Heart left ventricle (tissue), 16 donors: Measurements from ENCODE around the gene SPOCK1. TPM values are rescaled to one million over a fixed set of nuclear protein-coding genes. Genes with fewer than 3 reads are reported as not detected.

ENCODE experiments used
- ATAC-seq, 4 donors: fragments of 200-7000 bp; cut with Tn5 transposase; one replicate each; pipeline ENCODE4 v1.9.1; 2020 to 2022; ENCODE audit warnings: moderate library complexity in 4 of 4, mild to moderate bottlenecking in 3 of 4, moderate number of reproducible peaks in 1 of 4
- DNase-seq, 5 donors: peaks; one replicate each; pipeline ENCODE4 v3.0.0-alpha.2; 2020
- H3K27ac ChIP-seq, 12 donors: fragments of 200-600 bp; sonication (generic) in 4 of 12; one replicate each; pipeline versions ENCODE4 v1.5.0 to v1.8.0; 2016 to 2022; ENCODE audit warnings: mild to moderate bottlenecking in 2 of 12
- H3K27me3 ChIP-seq, 9 donors: fragments of 200-600 bp; sonication (generic) in 2 of 9; one replicate each; pipeline versions ENCODE4 v1.5.1 to v1.8.0; 2016 to 2022; ENCODE audit warnings: mild to moderate bottlenecking in 3 of 9
- H3K36me3 ChIP-seq, 9 donors: fragments of 200-600 bp; sonication (generic) in 2 of 9; one replicate each; pipeline versions ENCODE4 v1.5.0 to v1.8.0; 2018 to 2022; ENCODE audit warnings: mild to moderate bottlenecking in 2 of 9
- H3K4me1 ChIP-seq, 12 donors: fragments of 200-600 bp; sonication (generic) in 4 of 12; one replicate each; pipeline versions ENCODE4 v1.5.0 to v1.8.0; 2016 to 2022; ENCODE audit warnings: mild to moderate bottlenecking in 3 of 12
- H3K4me3 ChIP-seq, 12 donors: fragments of 200-600 bp; sonication (generic) in 4 of 12; one replicate each; pipeline versions ENCODE4 v1.5.0 to v1.8.0; 2017 to 2022; ENCODE audit warnings: mild to moderate bottlenecking in 9 of 12, moderate library complexity in 4 of 12
- H3K9me3 ChIP-seq, 12 donors: fragments of 200-600 bp; sonication (generic) in 4 of 12; one replicate each; pipeline versions ENCODE4 v1.5.0 to v1.8.0; 2016 to 2022; ENCODE audit warnings: mild to moderate bottlenecking in 1 of 12
- POLR2A ChIP-seq, 2 donors: fragments of 450-650 bp; IDR thresholded peaks; one replicate each; pipeline ENCODE4 v1.6.1; 2017; ENCODE audit warnings: antibody characterized with exemption in 2 of 2, mild to moderate bottlenecking in 2 of 2, moderate library complexity in 2 of 2
- WGBS, 4 donors: extraction: QIAGEN DNeasy Blood & Tissue Kit in 2 of 4; methylation state at CpG; one replicate each; pipeline versions ENCODE4 v1.1.5 to v1.1.7; 2013 to 2018; 5-methylcytosine and 5-hydroxymethylcytosine counted together
- intact Hi-C, 10 donors: fragments of 100-400 bp; cut with DNase I; formaldehyde crosslinking; loops; one replicate each; pipeline versions ENCODE4 v1.11.1 to v1.14.2; 2022
- polyA plus RNA-seq, 2 donors: library from polyadenylated mRNA; stranded (reverse); fragments of 200-250 nt; gene quantifications; one replicate each; pipeline ENCODE4 v1.2.3, GENCODE V29; 2013
- total RNA-seq, 9 donors: library from RNA; depleted of rRNA in 2 of 9; stranded (reverse); fragments of >200 nt in 2 of 9; fragmentation: NEBNext Ultra II Directional in 3 of 9; extraction: Animal tissue kit (Norgen Biotek cat#: 25700) in 3 of 9; gene quantifications; one replicate each; pipeline versions ENCODE4 v1.1.0 to v1.2.4, GENCODE V29; 2016 to 2023
- TF ChIP-seq, protein P1 (sequence below), 12 donors: fragments of 200-600 bp; sonication (generic) in 4 of 12; IDR thresholded peaks; one replicate each; pipeline versions ENCODE4 v1.5.0 to v1.8.0; 2018 to 2022; ENCODE audit warnings: antibody characterized with exemption in 12 of 12, mild to moderate bottlenecking in 5 of 12
- donor health status: ischemic (EF 13 %, LVEDD 7.1; RV severe dilation, severe dysfunction).
- donor health status: healthy with polysubstance abuse.
- donor health status: DM: no; HTN: yes; CAD: no.
- donor health status: DM: no; HTN: no; CAD: no.
- donor health status: ischemic (EF 25% LVEDD 6.9; RV normal size, moderate dysfunction).
- donor health status: ischemic (EF 25% LVEDD 5.7; RV mildly dilated, moderate dysfunction).
- donor health status: healthy.
- donor health status: DM: yes; HTN: yes; CAD: no.
- donor health status: ischemic (EF 35%, LVEDD 5.7; RV mildly dilated, moderate dysfunction).
- donor health status: nonischemic (EF 11% LVEDD 7.7; RV severe dilation, severe dysfunction).
- donor health status: DM: yes; HTN: yes; CAD: no.
- donor health status: PGD.
- donor health status: ischemic (EF 29% LVEDD 5.4; RV normal size, mild dysfunction).
- donor health status: nonischemic (EF 23%, LVEDD 6.1; RV moderate dilation, normal function).

The SPOCK1 gene
- total and polyA plus RNA-seq, 11 donors, result 7.8 to 51.2 (median 19.9) TPM

DNA sequence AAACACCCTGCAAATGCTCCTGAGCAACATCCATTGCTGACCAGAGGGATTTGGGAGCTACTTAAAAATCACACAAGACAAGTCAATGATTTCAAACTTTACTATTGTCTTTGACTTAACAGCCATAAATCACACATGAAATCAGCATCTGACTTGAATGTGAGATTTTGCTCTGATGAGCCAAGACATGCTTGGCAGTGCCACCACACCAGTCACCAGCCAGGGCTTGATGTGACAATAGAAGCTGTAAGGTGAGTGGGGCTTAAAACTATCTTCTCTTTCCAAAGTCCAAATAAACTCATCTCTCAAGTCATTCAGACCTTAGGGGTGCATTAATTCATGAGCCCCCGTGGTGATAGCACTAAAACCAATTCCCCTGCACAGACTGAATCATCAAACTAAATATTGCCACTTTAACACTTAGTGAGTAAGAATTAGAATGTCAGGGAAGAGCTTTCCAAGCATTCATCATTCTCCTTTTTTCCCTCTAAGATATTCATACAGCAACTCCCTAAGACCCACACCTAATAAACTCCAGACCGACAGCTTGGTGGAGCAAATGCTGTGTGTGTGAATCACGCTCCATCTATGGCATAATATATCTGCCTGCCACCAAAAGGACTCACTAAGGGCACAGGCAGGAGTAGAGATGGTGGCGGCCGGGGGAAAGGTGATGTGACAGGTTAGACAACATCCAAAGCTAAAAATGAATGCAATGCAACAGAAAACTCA lies 119.4 kb downstream of the SPOCK1 start:
- WGBS, 4 donors, result 84 to 90% (median 86%) methylated on average over 5 of the region's 5 CpGs
- no peaks in the 10 kb centered on the region for H3K36me3 ChIP-seq
- intact Hi-C loops, result no loop called here
- DNase-seq, result no peak
- peaks cover 0 to 9% (median 0%) of the 10 kb centered on the region in 12 donors for H3K9me3 ChIP-seq
- no peaks in the 10 kb centered on the region for H3K27me3 ChIP-seq
- no peak overlapping the region for H3K27ac ChIP-seq
- no peak for ATAC-seq
- no peak overlapping the region for H3K4me3 ChIP-seq
- TF ChIP-seq, protein P1, sequence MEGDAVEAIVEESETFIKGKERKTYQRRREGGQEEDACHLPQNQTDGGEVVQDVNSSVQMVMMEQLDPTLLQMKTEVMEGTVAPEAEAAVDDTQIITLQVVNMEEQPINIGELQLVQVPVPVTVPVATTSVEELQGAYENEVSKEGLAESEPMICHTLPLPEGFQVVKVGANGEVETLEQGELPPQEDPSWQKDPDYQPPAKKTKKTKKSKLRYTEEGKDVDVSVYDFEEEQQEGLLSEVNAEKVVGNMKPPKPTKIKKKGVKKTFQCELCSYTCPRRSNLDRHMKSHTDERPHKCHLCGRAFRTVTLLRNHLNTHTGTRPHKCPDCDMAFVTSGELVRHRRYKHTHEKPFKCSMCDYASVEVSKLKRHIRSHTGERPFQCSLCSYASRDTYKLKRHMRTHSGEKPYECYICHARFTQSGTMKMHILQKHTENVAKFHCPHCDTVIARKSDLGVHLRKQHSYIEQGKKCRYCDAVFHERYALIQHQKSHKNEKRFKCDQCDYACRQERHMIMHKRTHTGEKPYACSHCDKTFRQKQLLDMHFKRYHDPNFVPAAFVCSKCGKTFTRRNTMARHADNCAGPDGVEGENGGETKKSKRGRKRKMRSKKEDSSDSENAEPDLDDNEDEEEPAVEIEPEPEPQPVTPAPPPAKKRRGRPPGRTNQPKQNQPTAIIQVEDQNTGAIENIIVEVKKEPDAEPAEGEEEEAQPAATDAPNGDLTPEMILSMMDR (IDR thresholded peaks at IDR 0.05), result no peak
- TF ChIP-seq POLR2A (IDR thresholded peaks at IDR 0.05), result no peak
- peaks cover 0 to 8% (median 0%) of the 10 kb centered on the region in 12 donors for H3K4me1 ChIP-seq

DNA sequence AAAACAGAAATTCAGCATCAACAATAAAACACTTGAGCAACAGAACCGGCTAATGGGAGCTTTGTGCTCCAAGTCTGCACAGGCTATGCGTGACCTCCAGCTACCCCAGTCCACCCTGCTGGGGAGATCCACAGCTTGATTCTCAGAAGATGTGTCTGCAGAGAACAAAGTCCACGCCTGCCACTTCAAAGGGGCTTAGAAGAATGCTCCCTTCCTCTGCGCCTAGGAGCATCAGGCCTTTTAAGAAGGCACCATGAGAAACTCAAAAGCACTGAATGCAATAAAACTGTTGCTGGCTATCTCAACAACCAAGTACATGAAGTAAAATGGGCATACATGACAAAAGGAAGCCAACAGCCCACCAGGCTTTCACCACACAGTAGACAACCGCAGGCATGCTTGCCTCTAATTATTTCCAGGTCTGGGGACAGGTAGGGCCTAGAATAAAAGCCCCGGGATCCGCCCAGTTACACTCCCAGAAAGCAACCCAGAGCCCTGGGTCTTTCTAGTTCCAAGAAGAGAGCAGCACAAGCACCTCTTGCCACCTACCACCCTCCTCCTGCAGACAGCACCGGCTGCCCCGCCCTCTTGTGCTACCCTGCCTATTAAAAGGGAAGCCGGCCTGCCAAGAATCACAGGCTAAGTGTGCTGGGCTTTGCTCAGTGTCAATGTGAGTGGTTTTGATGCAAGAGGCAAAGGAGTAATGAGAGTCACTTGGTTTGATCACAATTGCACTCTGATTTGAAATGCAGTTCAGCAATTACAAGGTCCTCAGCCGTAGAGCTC lies 123.2 kb downstream of the SPOCK1 start:
- intact Hi-C loops, result no loop called here
- H3K27ac ChIP-seq, result no peak overlapping the region
- no peaks in the 10 kb centered on the region for H3K36me3 ChIP-seq
- 57 to 62% (median 61%) methylated on average over 11 of the region's 11 CpGs for WGBS, 4 donors
- ATAC-seq (peak; percentile 82 to 98 (median 96)), DNase-seq (peak in 4 of 5 donors; percentile 41 to 79 (median 53))
- TF ChIP-seq, protein P1 (IDR thresholded peaks at IDR 0.05), result no peak
- no peak for TF ChIP-seq POLR2A (IDR thresholded peaks at IDR 0.05)
- H3K4me1 ChIP-seq, result peaks cover 0 to 8% (median 0%) of the 10 kb centered on the region in 12 donors
- no peaks in the 10 kb centered on the region for H3K27me3 ChIP-seq
- no peak overlapping the region for H3K4me3 ChIP-seq
- no peaks in the 10 kb centered on the region for H3K9me3 ChIP-seq

DNA sequence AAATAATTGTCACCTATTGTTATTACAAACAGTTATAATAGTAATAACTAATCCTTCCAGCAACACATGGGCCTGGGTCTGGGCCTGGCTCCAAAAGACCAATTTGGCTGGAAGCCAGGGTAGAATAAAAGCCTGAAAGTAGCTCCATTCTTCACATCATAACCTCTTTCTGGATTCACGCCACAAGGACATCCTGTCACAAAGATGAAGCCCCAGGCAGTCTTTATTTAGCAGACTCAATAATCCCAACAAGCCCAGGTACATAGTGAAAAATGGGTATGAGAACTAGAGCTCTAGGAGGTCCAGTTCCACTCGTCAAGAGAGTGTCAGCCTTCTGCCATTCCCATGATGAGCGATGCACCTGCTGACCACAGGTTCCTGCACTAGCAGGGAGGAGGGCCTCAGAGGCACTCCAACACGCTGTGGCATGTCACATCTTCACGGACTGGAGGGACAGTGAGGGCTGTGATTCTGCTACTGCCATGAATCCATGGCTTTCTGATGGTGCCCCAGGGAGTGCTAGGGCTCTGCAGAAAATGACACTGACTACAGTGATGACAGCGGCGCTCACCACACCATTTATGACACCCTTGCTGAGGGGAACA lies 124.9 kb downstream of the SPOCK1 start:
- Histone ChIP-seq H3K27ac (no peak overlapping the region), H3K4me3 (no peak overlapping the region), H3K27me3 (no peaks in the 10 kb centered on the region), H3K9me3 (no peaks in the 10 kb centered on the region), H3K4me1 (peaks cover 0 to 8% (median 0%) of the 10 kb centered on the region in 12 donors), H3K36me3 (no peaks in the 10 kb centered on the region)
- no peak for ATAC-seq
- WGBS, 4 donors, result 49 to 76% (median 64%) methylated on average over 7 of the region's 7 CpGs
- TF ChIP-seq POLR2A (IDR thresholded peaks at IDR 0.05), result no peak
- TF ChIP-seq, protein P1 (IDR thresholded peaks at IDR 0.05), result no peak
- no peak for DNase-seq
- intact Hi-C loops, result no loop called here

DNA sequence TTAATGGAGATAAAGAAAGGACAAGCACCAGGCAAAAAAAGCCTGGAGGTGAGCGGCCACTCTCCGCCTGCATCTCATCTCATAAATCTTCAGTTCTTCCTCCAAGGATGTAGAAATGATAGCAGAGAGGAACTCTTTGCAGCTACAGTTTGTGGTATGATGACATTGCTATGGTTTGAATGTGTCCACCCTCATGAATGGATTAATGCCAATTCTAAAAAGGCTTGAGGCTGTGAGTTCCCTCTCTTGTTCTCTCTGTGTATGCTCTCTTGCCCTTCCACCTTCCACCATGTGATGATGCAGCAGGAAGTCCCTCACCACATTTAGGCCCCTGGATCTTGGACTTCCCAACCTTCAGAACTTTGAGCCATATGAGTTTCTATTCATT lies 126.4 kb downstream of the SPOCK1 start:
- Histone ChIP-seq H3K4me1 (peaks cover 0 to 8% (median 0%) of the 10 kb centered on the region in 12 donors), H3K27ac (no peak overlapping the region), H3K9me3 (no peaks in the 10 kb centered on the region), H3K4me3 (no peak overlapping the region), H3K36me3 (no peaks in the 10 kb centered on the region), H3K27me3 (peaks cover 0 to 3% (median 0%) of the 10 kb centered on the region in 9 donors)
- TF ChIP-seq, protein P1 (IDR thresholded peaks at IDR 0.05), result no peak
- TF ChIP-seq POLR2A (IDR thresholded peaks at IDR 0.05), result no peak
- intact Hi-C loops, result no loop called here
- ATAC-seq, result no peak
- DNase-seq, result no peak
- WGBS, 4 donors, result 80 to 87% (median 85%) methylated on average over 2 of the region's 2 CpGs
